GM20431 (cell line): ENCODE data around the gene TTC12.

Source experiments
- in situ Hi-C: fragments of 300-500 bp; cut with MseI, MboI; formaldehyde crosslinking; loops from one replicate; pipeline ENCODE4 v1.15.0; 2020; ENCODE audit warnings: low sequenced_read_pairs; ENCODE audit not compliant: unreplicated experiment

Gene TTC12

GRCh38 chr11:113282898-113283437, 31.4 kb upstream of the TTC12 start:
- in situ Hi-C loops, result loop anchor here (25.0 kb wide), 1 partner anchor 696 kb away; no protein-coding TSS in a partner anchor

- in situ Hi-C loops, result loop anchor here (25.0 kb wide), 1 partner anchor 697 kb away; no protein-coding TSS in a partner anchor
Observed at GRCh38 chr11:113283881-113284280, 30.5 kb upstream of the TTC12 start.

GRCh38 chr11:113286009-113286408, 28.4 kb upstream of the TTC12 start:
- in situ Hi-C loops, result loop anchor here (25.0 kb wide), 1 partner anchor 699 kb away; no protein-coding TSS in a partner anchor

GRCh38 chr11:113286509-113287497, 27.6 kb upstream of the TTC12 start:
- in situ Hi-C loops, result loop anchor here (25.0 kb wide), 1 partner anchor 700 kb away; no protein-coding TSS in a partner anchor

- in situ Hi-C loops, result loop anchor here (25.0 kb wide), 1 partner anchor 700 kb away; no protein-coding TSS in a partner anchor
Observed at GRCh38 chr11:113287801-113288200, 26.6 kb upstream of the TTC12 start.

- in situ Hi-C loops, result loop anchor here (25.0 kb wide), 1 partner anchor 701 kb away; no protein-coding TSS in a partner anchor
Observed at GRCh38 chr11:113288286-113288863, 26.0 kb upstream of the TTC12 start.

- in situ Hi-C loops, result loop anchor here (25.0 kb wide), 1 partner anchor 702 kb away; no protein-coding TSS in a partner anchor
Observed at GRCh38 chr11:113289431-113290187, 24.8 kb upstream of the TTC12 start.

- in situ Hi-C loops, result loop anchor here (25.0 kb wide), 1 partner anchor 707 kb away; no protein-coding TSS in a partner anchor
Observed at GRCh38 chr11:113293936-113294335, 20.4 kb upstream of the TTC12 start.

- in situ Hi-C loops, result loop anchor here (25.0 kb wide), 1 partner anchor 709 kb away; no protein-coding TSS in a partner anchor
Observed at GRCh38 chr11:113295993-113296392, 18.4 kb upstream of the TTC12 start.

GRCh38 chr11:113296447-113297205, 17.8 kb upstream of the TTC12 start:
- in situ Hi-C loops, result loop anchor here (25.0 kb wide), 1 partner anchor 709 kb away; no protein-coding TSS in a partner anchor

GRCh38 chr11:113298496-113298895, 15.9 kb upstream of the TTC12 start:
- in situ Hi-C loops, result loop anchor here (25.0 kb wide), 1 partner anchor 711 kb away; no protein-coding TSS in a partner anchor

GRCh38 chr11:113304916-113305315, 9.5 kb upstream of the TTC12 start:
- in situ Hi-C loops, result loop anchor here (10.0 to 25.0 kb wide), 2 partner anchors 230 to 457 kb away; partner anchors contain the start of gene ZW10

- in situ Hi-C loops, result loop anchor here (10.0 to 25.0 kb wide), 2 partner anchors 229 to 457 kb away; partner anchors contain the start of gene ZW10
Observed at GRCh38 chr11:113305440-113306336, 8.7 kb upstream of the TTC12 start.

- in situ Hi-C loops, result loop anchor here (10.0 to 25.0 kb wide), 2 partner anchors 226 to 454 kb away; partner anchors contain the start of gene ZW10
Observed at GRCh38 chr11:113308601-113309000, 5.8 kb upstream of the TTC12 start.

- in situ Hi-C loops, result loop anchor here (25.0 kb wide), 1 partner anchor 451 kb away; the partner anchor contains the start of gene ZW10
Observed at GRCh38 chr11:113311536-113311935, 2.8 kb upstream of the TTC12 start.

GRCh38 chr11:113313601-113314000, 782 bp upstream of the TTC12 start:
- in situ Hi-C loops, result loop anchor here (25.0 kb wide), 1 partner anchor 449 kb away; the partner anchor contains the start of gene ZW10

- in situ Hi-C loops, result loop anchor here (25.0 kb wide), 1 partner anchor 448 kb away; the partner anchor contains the start of gene ZW10
Observed at GRCh38 chr11:113314065-113314388, 356 bp upstream of the TTC12 start.
